Panc1 (cell line): ENCODE measurements around the gene CRHR2. TPM values are rescaled to one million over a fixed set of nuclear protein-coding genes. Genes with fewer than 3 reads are reported as not detected.

ENCODE experiments used
- ATAC-seq: fragments of 200-7000 bp; cut with Tn5 transposase; 2 replicates; pipeline ENCODE4 v1.9.1; 2020; ENCODE audit warnings: mild to moderate bottlenecking, moderate library complexity
- BruUV-seq: library from RNA; stranded (reverse); fragments of 400-500 nt; replicated peaks from 2 replicates; lab custom pipeline; 2021; lab: Mats Ljungman, UMichigan
- CTCF ChIA-PET: fragments of 300-600 bp; sonication (Branson Sonifier 250); formaldehyde crosslinking; loops from one replicate; lab custom pipeline; 2022; ENCODE audit warnings: antibody characterized with exemption; lab: Charles Lee
- POLR2A ChIA-PET: fragments of 300-600 bp; sonication (Branson Sonifier 250); formaldehyde crosslinking; loops from one replicate; lab custom pipeline; 2022; ENCODE audit warnings: antibody characterized with exemption; lab: Charles Lee
- DNase-seq: peaks from one replicate; pipeline ENCODE4 v3.0.0-alpha.2; 2010; ENCODE audit warnings: low read depth, low spot score
- H3K27ac ChIP-seq: 2 replicates; pipeline ENCODE4 v1.5.1; 2011; ENCODE audit warnings: mild to moderate bottlenecking, low read length, inconsistent platforms
- H3K27me3 ChIP-seq: fragments of 200-500 bp; sonication (Bioruptor generic); 2 replicates; pipeline ENCODE4 v1.6.0; 2014; ENCODE audit warnings: low read length, inconsistent platforms; ENCODE audit not compliant: control insufficient read depth, insufficient read depth
- H3K36me3 ChIP-seq: fragments of 200-500 bp; sonication (Bioruptor generic); 2 replicates; pipeline ENCODE4 v1.5.1; 2014; ENCODE audit warnings: inconsistent platforms, mild to moderate bottlenecking, low read length, moderate library complexity; ENCODE audit not compliant: control insufficient read depth, insufficient read depth
- H3K4me1 ChIP-seq: 2 replicates; pipeline ENCODE4 v1.5.1; 2011; ENCODE audit warnings: inconsistent platforms, mild to moderate bottlenecking, low read length, moderate library complexity; ENCODE audit not compliant: control insufficient read depth, insufficient read depth
- H3K4me3 ChIP-seq, 2 experiments: 2 replicates each; pipeline ENCODE4 v1.5.1; 2011 to 2012; ENCODE audit warnings: low read depth in 2 of 2, low read length in 2 of 2, mild to moderate bottlenecking in 2 of 2, inconsistent platforms in 1 of 2, moderate library complexity in 1 of 2
- H3K9me3 ChIP-seq: fragments of 200-500 bp; sonication (Bioruptor generic); 2 replicates; pipeline ENCODE4 v1.5.1; 2014; ENCODE audit warnings: low read depth, mild to moderate bottlenecking, inconsistent platforms, low read length, moderate library complexity; ENCODE audit not compliant: control insufficient read depth, insufficient read depth
- CTCF ChIP-seq: fragments of 450-650 bp; IDR thresholded peaks from 2 replicates; pipeline ENCODE4 v1.5.1; 2017; ENCODE audit warnings: mild to moderate bottlenecking
- POLR2AphosphoS5 ChIP-seq: IDR thresholded peaks from 2 replicates; pipeline ENCODE4 v1.6.1; 2012; ENCODE audit warnings: mild to moderate bottlenecking, low read depth, low read length, moderate library complexity
- REST ChIP-seq, 2 experiments: IDR thresholded peaks; 2 replicates each; pipeline ENCODE4 v1.6.1; 2011 to 2012; ENCODE audit warnings: low read depth in 2 of 2, control low read depth in 1 of 2, low read length in 1 of 2, mild to moderate bottlenecking in 1 of 2, moderate library complexity in 1 of 2; ENCODE audit not compliant: insufficient read depth in 1 of 2
- SIN3A ChIP-seq: IDR thresholded peaks from 2 replicates; pipeline ENCODE4 v1.6.1; 2012; ENCODE audit warnings: low read depth, mild to moderate bottlenecking, low read length, moderate library complexity, borderline replicate concordance; ENCODE audit not compliant: insufficient read depth
- TCF7L2 ChIP-seq: IDR thresholded peaks from 2 replicates; pipeline ENCODE4 v1.6.1; 2011; ENCODE audit warnings: mild to moderate bottlenecking, low read depth, low read length, inconsistent platforms
- in situ Hi-C: cut with HindIII; loops from 2 replicates; pipeline ENCODE4 v1.10.0; 2016; ENCODE audit warnings: low sequenced_read_pairs, low pct_unique_long_range_greater_than_20kb
- intact Hi-C: fragments of 100-400 bp; cut with micrococcal nuclease; formaldehyde crosslinking; loops from one replicate; pipeline ENCODE4 v1.10.0; 2022; ENCODE audit not compliant: unreplicated experiment
- total RNA-seq: library from RNA; stranded (reverse); gene quantifications from one replicate; pipeline ENCODE4 v1.2.1, GENCODE V29; 2021; ENCODE audit not compliant: unreplicated experiment

The CRHR2 gene
- total RNA-seq, 1 experiment from 2014 or later: not detected

GRCh38 chr7:30679664-30680063 is 2.6 kb downstream of the CRHR2 start:
- no peak for TF ChIP-seq SIN3A
- TF ChIP-seq REST (IDR thresholded peaks at IDR 0.05; ENCODE audit: insufficient read depth in 1 of 2, low read depth in 2 of 2, low read length in 1 of 2): no peak
- no peak for TF ChIP-seq CTCF
- no peak for TF ChIP-seq TCF7L2
- no peak for TF ChIP-seq POLR2AphosphoS5
- H3K4me1 ChIP-seq: no peaks in the 10 kb centered on the region; the same call in 1 of the 2 replicates
- no peaks in the 10 kb centered on the region for H3K36me3 ChIP-seq
- BruUV-seq: no TSS peak
- POLR2A ChIA-PET: no interaction called here
- CTCF ChIA-PET: no interaction called here
- DNase-seq: no peak
- no peak overlapping the region for H3K27ac ChIP-seq
- in situ Hi-C loops: no loop called here
- no peak for ATAC-seq
- H3K4me3 ChIP-seq: no peak overlapping the region
- H3K27me3 ChIP-seq: peaks cover 39% of the 10 kb centered on the region
- H3K9me3 ChIP-seq: no peaks in the 10 kb centered on the region
- intact Hi-C loops: loop anchor here (10.0 kb wide), 1 partner anchor 55 kb away; no protein-coding TSS in a partner anchor

GRCh38 chr7:30678805-30679204 is 3.5 kb downstream of the CRHR2 start:
- H3K4me1 ChIP-seq: no peaks in the 10 kb centered on the region; the same call in 1 of the 2 replicates
- in situ Hi-C loops (no loop called here), intact Hi-C loops (loop anchor here (10.0 kb wide), 1 partner anchor 56 kb away; no protein-coding TSS in a partner anchor)
- no peaks in the 10 kb centered on the region for H3K9me3 ChIP-seq
- no peaks in the 10 kb centered on the region for H3K36me3 ChIP-seq
- CTCF ChIA-PET: no interaction called here
- no peak for TF ChIP-seq SIN3A
- no peak for TF ChIP-seq REST (IDR thresholded peaks at IDR 0.05; ENCODE audit: insufficient read depth in 1 of 2, low read depth in 2 of 2, low read length in 1 of 2)
- TF ChIP-seq POLR2AphosphoS5: no peak
- TF ChIP-seq CTCF: no peak
- no peak for TF ChIP-seq TCF7L2
- H3K27ac ChIP-seq: no peak overlapping the region
- no TSS peak for BruUV-seq
- H3K4me3 ChIP-seq: no peak overlapping the region
- H3K27me3 ChIP-seq: peaks cover 36% of the 10 kb centered on the region
- DNase-seq: no peak
- ATAC-seq: no peak
- POLR2A ChIA-PET: no interaction called here
